Measurements from ENCODE around the gene BCAM. TPM values are rescaled to one million over a fixed set of nuclear protein-coding genes. Genes with fewer than 3 reads are reported as not detected.

Gene BCAM
- 10 to 100 TPM in 3 of 4 donors, 1 to 10 TPM in 1; 8.3 to 68.2 (median 19.2) TPM for total RNA-seq

- TF ChIP-seq, protein P1, sequence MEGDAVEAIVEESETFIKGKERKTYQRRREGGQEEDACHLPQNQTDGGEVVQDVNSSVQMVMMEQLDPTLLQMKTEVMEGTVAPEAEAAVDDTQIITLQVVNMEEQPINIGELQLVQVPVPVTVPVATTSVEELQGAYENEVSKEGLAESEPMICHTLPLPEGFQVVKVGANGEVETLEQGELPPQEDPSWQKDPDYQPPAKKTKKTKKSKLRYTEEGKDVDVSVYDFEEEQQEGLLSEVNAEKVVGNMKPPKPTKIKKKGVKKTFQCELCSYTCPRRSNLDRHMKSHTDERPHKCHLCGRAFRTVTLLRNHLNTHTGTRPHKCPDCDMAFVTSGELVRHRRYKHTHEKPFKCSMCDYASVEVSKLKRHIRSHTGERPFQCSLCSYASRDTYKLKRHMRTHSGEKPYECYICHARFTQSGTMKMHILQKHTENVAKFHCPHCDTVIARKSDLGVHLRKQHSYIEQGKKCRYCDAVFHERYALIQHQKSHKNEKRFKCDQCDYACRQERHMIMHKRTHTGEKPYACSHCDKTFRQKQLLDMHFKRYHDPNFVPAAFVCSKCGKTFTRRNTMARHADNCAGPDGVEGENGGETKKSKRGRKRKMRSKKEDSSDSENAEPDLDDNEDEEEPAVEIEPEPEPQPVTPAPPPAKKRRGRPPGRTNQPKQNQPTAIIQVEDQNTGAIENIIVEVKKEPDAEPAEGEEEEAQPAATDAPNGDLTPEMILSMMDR (IDR thresholded peaks at IDR 0.05; ENCODE audit: low read depth), result no peak
Observed at GRCh38 chr19:44808463-44809371, at the start of gene BCAM. Gene BCAM, plus strand, starts transcription at chr19:44809103. Its CDS starts 22 bp downstream, at chr19:44809125.

- TF ChIP-seq, protein P1 (IDR thresholded peaks at IDR 0.05; ENCODE audit: low read depth), result no peak
Observed at GRCh38 chr19:44762038-44762437, 46.9 kb upstream of the BCAM start.

DNA sequence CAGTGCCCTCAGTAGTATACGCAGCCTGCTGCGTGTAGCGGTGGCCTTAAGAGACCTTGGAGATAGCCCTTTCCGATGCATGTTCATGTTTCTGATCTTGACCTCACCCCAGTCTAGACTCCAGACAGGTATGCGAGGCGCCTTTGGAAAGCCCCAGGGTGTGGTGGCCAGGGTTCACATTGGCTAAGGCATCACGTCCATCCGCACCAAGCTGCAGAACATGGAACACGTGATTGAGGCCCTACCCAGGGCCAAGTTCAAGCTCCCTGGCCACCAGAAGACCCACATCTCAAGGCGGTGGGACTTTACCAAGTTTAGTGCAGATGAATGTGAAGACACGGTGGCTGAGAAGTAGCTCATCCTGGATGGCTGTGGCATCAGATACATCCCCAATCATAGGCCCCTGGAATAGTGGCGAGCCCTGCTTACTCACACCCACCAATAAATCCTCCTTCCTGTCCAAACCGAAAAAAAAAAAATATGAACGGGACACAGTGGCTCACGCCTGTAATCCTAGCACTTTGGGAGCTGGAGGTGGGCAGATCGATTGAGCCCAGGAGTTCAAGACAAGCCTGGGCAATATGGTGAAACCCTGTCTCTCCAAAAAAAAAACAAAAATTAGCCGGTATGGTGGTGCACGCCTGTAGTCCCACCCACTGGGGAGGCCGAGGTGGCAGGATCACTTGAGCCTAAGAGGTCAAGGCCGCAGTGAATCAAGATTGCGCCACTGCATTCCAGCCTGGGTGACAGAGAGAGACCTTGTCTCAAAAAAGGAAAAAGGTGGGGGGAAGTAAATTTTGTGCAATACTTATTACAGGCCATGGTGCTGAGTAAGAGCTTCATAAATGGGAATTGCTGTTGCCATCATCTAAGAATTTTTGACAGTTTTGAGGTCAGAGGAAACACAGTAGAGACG, 43.6 kb upstream of the BCAM start:
- TF ChIP-seq, protein P1 (IDR thresholded peaks at IDR 0.05; ENCODE audit: low read depth), result no peak

- TF ChIP-seq, protein P1 (IDR thresholded peaks at IDR 0.05; ENCODE audit: low read depth), result no peak
Observed at GRCh38 chr19:44765949-44766335, 43.0 kb upstream of the BCAM start.

- TF ChIP-seq, protein P1 (IDR thresholded peaks at IDR 0.05; ENCODE audit: low read depth), result no peak
Observed at GRCh38 chr19:44767295-44768180, 41.4 kb upstream of the BCAM start.

DNA sequence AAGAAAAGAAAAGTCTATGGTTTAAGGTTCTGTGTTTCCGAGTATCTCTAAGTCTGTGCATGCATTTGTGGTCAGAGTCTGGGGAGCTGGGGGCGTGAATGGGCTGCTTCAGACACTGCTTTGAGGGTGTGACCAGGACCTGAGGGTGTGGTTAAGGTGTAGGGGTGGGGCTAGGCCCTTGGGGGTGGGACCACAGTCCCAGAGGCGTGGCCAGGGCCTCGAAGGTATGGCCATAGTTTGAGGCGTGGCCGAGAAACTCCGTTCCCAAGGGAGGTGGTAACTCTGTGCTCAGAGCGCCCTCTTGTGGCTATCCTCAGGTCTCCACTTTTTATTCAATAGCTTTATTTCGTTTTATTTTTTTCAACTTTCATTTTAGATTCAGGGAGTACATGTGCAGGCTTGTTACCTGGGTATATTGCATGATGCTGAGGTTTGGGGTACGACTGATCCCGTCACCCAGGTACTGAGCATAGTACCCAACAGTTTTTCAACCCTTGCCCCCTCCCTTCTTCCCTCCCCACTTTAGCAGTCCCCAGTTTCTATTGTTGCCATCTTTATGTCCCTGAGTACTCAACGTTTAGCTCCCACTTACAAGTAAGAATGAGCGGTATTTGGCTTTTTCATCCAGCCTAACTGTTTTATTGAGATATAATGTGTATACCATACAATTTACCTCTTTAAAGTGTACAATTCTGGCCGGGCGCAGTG, 38.2 kb upstream of the BCAM start:
- TF ChIP-seq, protein P1 (IDR thresholded peaks at IDR 0.05; ENCODE audit: low read depth), result no peak

Measured in subcutaneous adipose tissue (tissue), 4 donors.